ENCODE data around the gene IL12RB1.

DNA sequence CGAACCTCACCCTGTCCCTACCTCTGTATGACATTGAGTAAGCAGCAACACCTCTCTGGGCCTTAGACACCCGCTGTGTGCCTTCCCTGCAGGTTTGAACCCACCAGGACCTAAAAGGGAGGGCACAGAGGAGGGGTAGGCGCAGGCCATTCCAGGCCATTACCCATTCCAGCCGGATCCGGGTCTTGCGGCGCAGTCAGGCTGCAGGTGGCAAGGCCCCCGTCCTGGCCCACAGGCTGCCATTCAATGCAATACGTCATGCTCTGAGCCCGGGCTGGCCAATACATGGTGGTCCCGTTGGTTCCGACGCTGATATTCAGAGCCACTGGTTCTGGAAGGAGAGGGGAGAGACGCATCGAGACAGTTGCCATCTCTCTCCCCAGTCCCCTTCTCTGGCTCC lies 17.4 kb downstream of the IL12RB1 start:
- TF ChIP-seq, protein P1, sequence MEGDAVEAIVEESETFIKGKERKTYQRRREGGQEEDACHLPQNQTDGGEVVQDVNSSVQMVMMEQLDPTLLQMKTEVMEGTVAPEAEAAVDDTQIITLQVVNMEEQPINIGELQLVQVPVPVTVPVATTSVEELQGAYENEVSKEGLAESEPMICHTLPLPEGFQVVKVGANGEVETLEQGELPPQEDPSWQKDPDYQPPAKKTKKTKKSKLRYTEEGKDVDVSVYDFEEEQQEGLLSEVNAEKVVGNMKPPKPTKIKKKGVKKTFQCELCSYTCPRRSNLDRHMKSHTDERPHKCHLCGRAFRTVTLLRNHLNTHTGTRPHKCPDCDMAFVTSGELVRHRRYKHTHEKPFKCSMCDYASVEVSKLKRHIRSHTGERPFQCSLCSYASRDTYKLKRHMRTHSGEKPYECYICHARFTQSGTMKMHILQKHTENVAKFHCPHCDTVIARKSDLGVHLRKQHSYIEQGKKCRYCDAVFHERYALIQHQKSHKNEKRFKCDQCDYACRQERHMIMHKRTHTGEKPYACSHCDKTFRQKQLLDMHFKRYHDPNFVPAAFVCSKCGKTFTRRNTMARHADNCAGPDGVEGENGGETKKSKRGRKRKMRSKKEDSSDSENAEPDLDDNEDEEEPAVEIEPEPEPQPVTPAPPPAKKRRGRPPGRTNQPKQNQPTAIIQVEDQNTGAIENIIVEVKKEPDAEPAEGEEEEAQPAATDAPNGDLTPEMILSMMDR (IDR thresholded peaks at IDR 0.05; ENCODE audit: low read depth, low read length) = no peak
- no peak for TF ChIP-seq EZH2phosphoT487 (IDR thresholded peaks at IDR 0.05; ENCODE audit: low read depth)

All from OCI-LY3 (cell line).